Spleen (tissue), 11 donors: ENCODE results near the gene DNM3. TPM values are rescaled to one million over a fixed set of nuclear protein-coding genes. Genes with fewer than 3 reads are reported as not detected.

ENCODE experiments used
- DNase-seq: peaks from one replicate; pipeline ENCODE4 v3.0.0-alpha.2; 2020
- H3K27ac ChIP-seq, 8 donors: fragments of 200-600 bp; sonication (generic) in 7 of 8; 1 replicate in 4 of 8; 2 replicates in 4 of 8; pipeline versions ENCODE4 v1.5.0 to v1.8.0; 2016 to 2021; ENCODE audit warnings: inconsistent platforms in 4 of 8, mild to moderate bottlenecking in 4 of 8, moderate library complexity in 1 of 8
- H3K27me3 ChIP-seq, 7 donors: fragments of 200-600 bp; sonication (generic) in 6 of 7; replicated peaks in 1 of 7; 1 replicate in 4 of 7; 2 replicates in 3 of 7; pipeline versions ENCODE4 v1.5.0 to v1.8.0; 2016 to 2021; ENCODE audit warnings: inconsistent platforms in 3 of 7, mild to moderate bottlenecking in 1 of 7
- H3K36me3 ChIP-seq, 6 donors: fragments of 200-600 bp; sonication (generic) in 5 of 6; 1 replicate in 4 of 6; 2 replicates in 2 of 6; pipeline versions ENCODE4 v1.5.0 to v1.8.0; 2016 to 2021; ENCODE audit warnings: inconsistent platforms in 2 of 6
- H3K4me1 ChIP-seq, 6 donors: fragments of 200-600 bp; sonication (generic) in 5 of 6; 1 replicate in 3 of 6; 2 replicates in 3 of 6; pipeline versions ENCODE4 v1.5.0 to v1.8.0; 2016 to 2021; ENCODE audit warnings: inconsistent platforms in 3 of 6
- H3K4me3 ChIP-seq, 8 donors: fragments of 200-600 bp; sonication (generic) in 7 of 8; 1 replicate in 4 of 8; 2 replicates in 4 of 8; pipeline versions ENCODE4 v1.5.0 to v1.8.0; 2016 to 2021; ENCODE audit warnings: inconsistent platforms in 4 of 8, mild to moderate bottlenecking in 4 of 8, moderate library complexity in 2 of 8
- H3K9me3 ChIP-seq, 8 donors: fragments of 200-600 bp; sonication (generic) in 7 of 8; 1 replicate in 4 of 8; 2 replicates in 4 of 8; pipeline versions ENCODE4 v1.5.0 to v1.8.0; 2016 to 2021; ENCODE audit warnings: inconsistent platforms in 4 of 8
- POLR2A ChIP-seq, 3 donors: fragments of 450-650 bp; IDR thresholded peaks; one replicate each; pipeline ENCODE4 v1.5.1; 2017; ENCODE audit warnings: antibody characterized with exemption in 3 of 3, mild to moderate bottlenecking in 1 of 3
- POLR2AphosphoS5 ChIP-seq, 3 donors: sonication (generic); formaldehyde crosslinking; IDR thresholded peaks; one replicate each; pipeline ENCODE4 v1.5.1; 2017; ENCODE audit warnings: antibody characterized with exemption in 3 of 3
- WGBS, 5 donors: extraction: QIAGEN DNeasy Blood & Tissue Kit in 3 of 5; methylation state at CpG; one replicate each; pipeline versions ENCODE4 v1.1.5 to v1.1.7; 2013 to 2018; 5-methylcytosine and 5-hydroxymethylcytosine counted together
- intact Hi-C: fragments of 100-400 bp; cut with DNase I; formaldehyde crosslinking; loops from one replicate; pipeline ENCODE4 v1.15.0; 2023; ENCODE audit warnings: low total_unique reads
- polyA plus RNA-seq, 3 donors: library from polyadenylated mRNA; stranded (reverse); fragments of 200-250 nt; gene quantifications; one replicate each; pipeline ENCODE4 v1.2.1, GENCODE V29; 2013
- total RNA-seq, 7 donors: library from RNA; depleted of rRNA in 3 of 7; stranded (reverse); fragments of >200 nt in 3 of 7; fragmentation: NEBNext Ultra II Directional in 4 of 7; extraction: Animal tissue kit (Norgen Biotek cat#: 25700) in 4 of 7; gene quantifications; one replicate each; pipeline versions ENCODE4 v1.1.0 to v1.2.1, GENCODE V29; 2016 to 2021
- TF ChIP-seq, protein P1 (sequence below), 11 experiments: fragments of 200-600 bp in 7 of 11; fragments of 450-650 bp in 4 of 11; sonication (generic) in 4 of 11; IDR thresholded peaks in 8 of 11; conservative IDR thresholded peaks in 3 of 11; 1 replicate in 7 of 11; 2 replicates in 4 of 11; pipeline versions ENCODE4 v1.4.0 to v1.8.0; 2016 to 2021; ENCODE audit warnings: antibody characterized with exemption in 11 of 11, inconsistent platforms in 4 of 11, mild to moderate bottlenecking in 1 of 11
- donor health status: healthy with polysubstance abuse.
- donor health status: DM: no; HTN: no; CAD: no; lungs with moderate emphysema.
- donor health status: DM: no; HTN: no; CAD: no.
- donor health status: Bipolar disorder and iron deficiency.
- donor health status: healthy.
- donor health status: DM: no; HTN: no; CAD: no.
- donor health status: DM: yes; HTN: yes; CAD: no.

DNM3 gene
- total and polyA plus RNA-seq, 10 donors: 0.61 to 10.2 (median 4.9) TPM

DNA sequence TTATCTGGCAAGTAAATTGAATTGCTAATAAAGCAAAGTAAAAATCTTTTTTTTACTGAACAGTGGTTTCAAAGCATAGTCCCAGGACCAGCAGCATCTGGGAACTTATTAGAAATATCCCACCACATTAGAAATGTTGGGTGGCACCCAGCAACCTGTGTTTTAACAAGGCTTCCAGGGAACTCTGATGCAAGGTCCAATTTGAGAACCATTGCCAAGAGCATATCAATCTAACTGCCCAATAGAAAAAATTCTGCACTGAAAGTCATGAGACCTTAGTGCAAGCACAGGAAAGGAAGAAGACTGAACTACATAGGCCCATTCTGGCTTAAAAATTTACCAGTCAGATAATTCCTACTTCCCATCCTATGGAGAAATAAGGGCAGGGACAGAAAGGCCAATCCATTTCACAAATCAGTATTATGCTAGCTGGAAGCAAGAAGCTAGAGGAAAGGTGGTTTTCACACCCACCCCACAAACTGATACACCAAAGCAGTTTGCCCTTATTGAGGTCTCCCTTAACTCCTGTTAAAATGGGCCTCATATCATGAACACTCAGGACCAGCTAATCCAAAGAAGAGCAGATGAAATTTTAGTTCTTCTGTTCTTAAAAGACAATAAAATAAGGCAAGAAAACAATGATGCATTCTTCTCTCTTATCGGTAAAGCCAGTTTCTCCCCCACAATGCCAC is 561.7 kb downstream of the DNM3 start:
- H3K27ac ChIP-seq: no peak overlapping the region
- no peaks in the 10 kb centered on the region for H3K9me3 ChIP-seq
- no peaks in the 10 kb centered on the region for H3K36me3 ChIP-seq
- H3K4me3 ChIP-seq: no peak overlapping the region
- no peaks in the 10 kb centered on the region for H3K27me3 ChIP-seq
- H3K4me1 ChIP-seq: peaks cover 3 to 43% (median 21%) of the 10 kb centered on the region in 6 donors
- TF ChIP-seq, protein P1, sequence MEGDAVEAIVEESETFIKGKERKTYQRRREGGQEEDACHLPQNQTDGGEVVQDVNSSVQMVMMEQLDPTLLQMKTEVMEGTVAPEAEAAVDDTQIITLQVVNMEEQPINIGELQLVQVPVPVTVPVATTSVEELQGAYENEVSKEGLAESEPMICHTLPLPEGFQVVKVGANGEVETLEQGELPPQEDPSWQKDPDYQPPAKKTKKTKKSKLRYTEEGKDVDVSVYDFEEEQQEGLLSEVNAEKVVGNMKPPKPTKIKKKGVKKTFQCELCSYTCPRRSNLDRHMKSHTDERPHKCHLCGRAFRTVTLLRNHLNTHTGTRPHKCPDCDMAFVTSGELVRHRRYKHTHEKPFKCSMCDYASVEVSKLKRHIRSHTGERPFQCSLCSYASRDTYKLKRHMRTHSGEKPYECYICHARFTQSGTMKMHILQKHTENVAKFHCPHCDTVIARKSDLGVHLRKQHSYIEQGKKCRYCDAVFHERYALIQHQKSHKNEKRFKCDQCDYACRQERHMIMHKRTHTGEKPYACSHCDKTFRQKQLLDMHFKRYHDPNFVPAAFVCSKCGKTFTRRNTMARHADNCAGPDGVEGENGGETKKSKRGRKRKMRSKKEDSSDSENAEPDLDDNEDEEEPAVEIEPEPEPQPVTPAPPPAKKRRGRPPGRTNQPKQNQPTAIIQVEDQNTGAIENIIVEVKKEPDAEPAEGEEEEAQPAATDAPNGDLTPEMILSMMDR (IDR thresholded peaks at IDR 0.05 in 8 of 11, conservative IDR thresholded peaks at IDR 0.05 in 3 of 11): no peak
- intact Hi-C loops: loop anchor here (10.0 kb wide), 1 partner anchor 398 kb away; no protein-coding TSS in a partner anchor
- 88 to 100% (median 92%) methylated on average over 1 of the region's 1 CpG for WGBS, 5 donors
- no peak for DNase-seq

DNA sequence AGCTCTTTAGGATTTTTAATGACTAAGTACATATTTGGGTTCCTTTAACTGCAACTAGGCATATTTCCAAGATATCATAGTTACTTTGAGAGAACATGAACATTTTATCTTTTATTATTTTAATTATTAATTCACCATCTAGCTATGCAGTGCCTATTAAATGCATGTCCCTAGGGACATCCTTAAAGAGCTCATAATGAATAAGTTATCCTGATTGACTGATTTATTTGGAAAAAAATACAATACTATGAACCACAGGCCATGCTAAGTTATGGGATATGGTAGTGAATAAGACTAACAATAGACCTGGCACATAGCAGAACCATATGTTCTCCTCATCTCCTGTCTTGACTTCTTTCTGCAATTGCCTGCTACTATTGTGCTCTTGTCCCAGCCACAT is 562.8 kb downstream of the DNM3 start:
- intact Hi-C loops: loop anchor here (10.0 kb wide), 1 partner anchor 399 kb away; no protein-coding TSS in a partner anchor
- TF ChIP-seq POLR2A (IDR thresholded peaks at IDR 0.05): no peak
- no peak for TF ChIP-seq POLR2AphosphoS5 (IDR thresholded peaks at IDR 0.05)
- TF ChIP-seq, protein P1 (IDR thresholded peaks at IDR 0.05 in 8 of 11, conservative IDR thresholded peaks at IDR 0.05 in 3 of 11): no peak
- no peak for DNase-seq
- H3K27ac ChIP-seq: no peak overlapping the region
- H3K36me3 ChIP-seq: no peaks in the 10 kb centered on the region
- H3K4me3 ChIP-seq: no peak overlapping the region
- peaks cover 0 to 32% (median 13%) of the 10 kb centered on the region in 6 donors for H3K4me1 ChIP-seq
- H3K9me3 ChIP-seq: no peaks in the 10 kb centered on the region
- H3K27me3 ChIP-seq: no peaks in the 10 kb centered on the region

DNA sequence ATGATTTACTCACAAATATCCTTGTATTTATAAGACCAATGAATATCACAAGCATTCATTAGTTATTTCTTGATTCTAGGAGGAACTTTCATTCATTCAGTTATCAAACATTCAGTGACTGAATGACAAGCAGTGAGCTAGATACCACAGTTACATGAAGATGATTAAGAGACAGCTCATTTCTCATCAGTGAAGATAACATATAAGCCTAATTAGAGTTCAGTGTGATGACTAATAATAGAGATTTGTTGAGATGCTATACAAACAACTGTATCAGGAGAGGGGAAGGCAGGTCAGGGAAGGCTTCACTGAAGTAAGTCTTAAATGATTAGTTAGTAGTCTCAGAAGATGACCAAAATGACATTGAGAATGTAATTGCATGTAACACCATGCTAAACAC is 564.6 kb downstream of the DNM3 start:
- Histone ChIP-seq H3K4me1 (peaks cover 0 to 14% (median 0%) of the 10 kb centered on the region in 6 donors), H3K27me3 (no peaks in the 10 kb centered on the region), H3K9me3 (no peaks in the 10 kb centered on the region), H3K36me3 (no peaks in the 10 kb centered on the region), H3K27ac (no peak overlapping the region), H3K4me3 (no peak overlapping the region)
- DNase-seq: no peak
- intact Hi-C loops: loop anchor here (10.0 kb wide), 1 partner anchor 401 kb away; no protein-coding TSS in a partner anchor
- no peak for TF ChIP-seq POLR2AphosphoS5 (IDR thresholded peaks at IDR 0.05)
- no peak for TF ChIP-seq POLR2A (IDR thresholded peaks at IDR 0.05)
- TF ChIP-seq, protein P1 (IDR thresholded peaks at IDR 0.05 in 8 of 11, conservative IDR thresholded peaks at IDR 0.05 in 3 of 11): no peak

DNA sequence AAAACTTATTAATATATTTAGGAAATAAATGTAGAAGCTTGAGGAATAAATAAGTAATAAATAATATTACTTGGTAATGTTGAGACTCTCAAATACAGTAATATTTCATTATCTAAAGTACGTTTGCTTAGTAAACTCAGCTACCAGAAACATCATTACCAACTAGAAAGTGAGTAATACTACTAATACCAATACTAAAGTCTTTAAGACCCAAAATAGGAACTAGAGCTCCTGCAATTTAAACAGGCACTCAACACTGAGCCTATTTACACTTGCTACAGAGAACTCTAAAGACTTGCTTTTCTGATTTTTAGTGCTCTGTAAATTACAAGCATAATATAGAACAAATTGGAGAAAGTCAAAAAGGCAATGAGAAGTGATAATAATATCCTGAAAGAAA is 565.7 kb downstream of the DNM3 start:
- intact Hi-C loops: loop anchor here (10.0 kb wide), 1 partner anchor 402 kb away; no protein-coding TSS in a partner anchor
- Histone ChIP-seq H3K36me3 (no peaks in the 10 kb centered on the region), H3K4me1 (peaks cover 0 to 10% (median 0%) of the 10 kb centered on the region in 6 donors), H3K27me3 (no peaks in the 10 kb centered on the region), H3K9me3 (no peaks in the 10 kb centered on the region), H3K27ac (no peak overlapping the region), H3K4me3 (no peak overlapping the region)
- DNase-seq: no peak
- WGBS, 5 donors: 46 to 90% (median 82%) methylated on average over 1 of the region's 1 CpG
- TF ChIP-seq POLR2A (IDR thresholded peaks at IDR 0.05): no peak
- no peak for TF ChIP-seq POLR2AphosphoS5 (IDR thresholded peaks at IDR 0.05)
- TF ChIP-seq, protein P1 (IDR thresholded peaks at IDR 0.05 in 8 of 11, conservative IDR thresholded peaks at IDR 0.05 in 3 of 11): no peak
